Mesothelial cell of epicardium (in vitro differentiated cells): ENCODE measurements around the gene TGFBR3. TPM values are rescaled to one million over a fixed set of nuclear protein-coding genes. Genes with fewer than 3 reads are reported as not detected.

Source experiments
- DNase-seq, 2 experiments: peaks; one replicate each; pipeline ENCODE4 v3.0.0; 2021; ENCODE audit warnings: low spot score in 2 of 2; ENCODE audit not compliant: unreplicated experiment in 2 of 2
- H3K27ac Mint-ChIP-seq: 2 replicates; pipeline ENCODE4 v1.8.0; 2021; ENCODE audit warnings: mixed read lengths
- H3K27me3 Mint-ChIP-seq: 2 replicates; pipeline ENCODE4 v1.8.0; 2021; ENCODE audit warnings: low read depth, mixed read lengths
- H3K36me3 Mint-ChIP-seq: 2 replicates; pipeline ENCODE4 v1.8.0; 2021; ENCODE audit warnings: mixed read lengths
- H3K4me1 Mint-ChIP-seq: 2 replicates; pipeline ENCODE4 v1.8.0; 2021; ENCODE audit warnings: mixed read lengths
- H3K4me3 Mint-ChIP-seq: 2 replicates; pipeline ENCODE4 v1.8.0; 2021; ENCODE audit warnings: mild to moderate bottlenecking, moderate library complexity, mixed read lengths
- H3K9me3 Mint-ChIP-seq: 2 replicates; pipeline ENCODE4 v1.8.0; 2021; ENCODE audit warnings: mixed read lengths
- CTCF ChIP-seq: fragments of 200-600 bp; sonication (generic); IDR thresholded peaks from one replicate; pipeline ENCODE4 v1.5.0; 2021; ENCODE audit warnings: antibody characterized with exemption; ENCODE audit not compliant: unreplicated experiment
- total RNA-seq: library from RNA; stranded (reverse); gene quantifications from 3 replicates; pipeline ENCODE4 v1.2.1, GENCODE V29; 2021

The TGFBR3 gene
- total RNA-seq, 1 donor from 2014 or later, result 20.7 TPM

DNA sequence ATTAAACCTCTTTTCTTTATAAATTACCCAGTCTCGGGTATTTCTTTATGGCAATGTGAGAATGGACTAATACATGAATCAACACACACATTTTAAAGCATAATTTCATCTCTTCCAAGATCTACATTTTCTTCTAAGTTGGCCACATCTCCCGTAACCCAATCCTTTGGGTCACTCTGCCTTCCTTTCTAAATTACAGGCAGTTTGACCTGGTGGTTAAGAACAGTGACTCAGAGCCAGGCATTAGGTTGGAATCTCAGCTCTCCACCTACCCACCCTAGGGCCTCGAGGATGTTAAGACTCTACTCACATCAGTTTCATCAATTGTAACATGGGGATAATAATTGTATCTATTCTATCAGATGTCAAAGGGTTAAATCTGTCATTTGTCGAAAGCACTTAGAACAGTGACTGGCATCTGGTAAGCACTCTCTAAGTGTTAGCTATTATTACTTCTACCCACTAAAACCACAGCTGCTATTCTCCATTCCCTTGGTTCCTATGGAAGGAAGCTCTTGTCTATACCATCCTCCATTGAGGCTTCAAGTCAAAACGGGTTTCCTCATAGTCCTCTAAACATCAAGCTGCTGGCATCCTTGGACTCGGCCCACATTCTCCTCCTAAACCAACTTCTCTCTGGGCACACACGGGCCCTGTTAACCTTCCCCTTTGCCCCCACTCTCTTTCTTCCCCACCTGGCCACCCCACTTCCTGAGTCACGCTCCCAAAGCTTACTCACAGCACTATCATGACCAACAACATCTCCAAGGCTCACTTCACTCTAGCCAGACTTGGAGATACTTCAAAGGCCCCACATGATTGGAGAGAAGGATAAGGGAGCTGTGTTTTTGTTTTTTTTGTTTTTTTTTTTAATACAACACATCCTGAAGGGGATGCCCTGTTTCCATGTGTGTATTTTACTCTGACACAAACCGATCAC lies 116.9 kb downstream of the TGFBR3 start:
- no peak for TF ChIP-seq CTCF
- H3K4me3 Mint-ChIP-seq, result no peak overlapping the region
- DNase-seq, result no peak
- H3K4me1 Mint-ChIP-seq, result no peaks in the 10 kb centered on the region
- H3K9me3 Mint-ChIP-seq, result no peaks in the 10 kb centered on the region
- H3K27ac Mint-ChIP-seq, result no peak overlapping the region
- H3K36me3 Mint-ChIP-seq, result no peaks in the 10 kb centered on the region
- no peaks in the 10 kb centered on the region for H3K27me3 Mint-ChIP-seq

DNA sequence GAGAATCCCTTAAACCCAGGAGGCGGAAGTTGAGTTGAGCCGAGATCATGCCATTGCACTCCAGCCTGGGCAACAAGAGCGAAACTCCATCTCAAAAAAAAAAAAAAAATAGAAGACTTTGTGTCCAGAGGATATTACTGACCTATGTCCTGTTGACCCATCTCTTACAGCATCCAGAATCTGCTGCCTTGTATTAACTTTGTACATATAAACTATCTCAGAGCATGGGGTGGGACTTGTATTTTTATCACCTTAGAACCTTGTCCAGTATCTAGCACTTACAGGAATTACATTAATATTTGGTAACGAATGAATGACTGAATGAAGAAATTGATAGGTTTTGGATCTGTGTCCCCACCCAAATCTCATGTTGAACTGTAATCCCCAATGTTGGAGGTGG lies 117.8 kb downstream of the TGFBR3 start:
- H3K36me3 Mint-ChIP-seq, result no peaks in the 10 kb centered on the region
- H3K4me1 Mint-ChIP-seq, result no peaks in the 10 kb centered on the region
- DNase-seq, result no peak
- no peaks in the 10 kb centered on the region for H3K9me3 Mint-ChIP-seq
- no peak for TF ChIP-seq CTCF
- H3K4me3 Mint-ChIP-seq, result no peak overlapping the region
- no peaks in the 10 kb centered on the region for H3K27me3 Mint-ChIP-seq
- no peak overlapping the region for H3K27ac Mint-ChIP-seq

DNA sequence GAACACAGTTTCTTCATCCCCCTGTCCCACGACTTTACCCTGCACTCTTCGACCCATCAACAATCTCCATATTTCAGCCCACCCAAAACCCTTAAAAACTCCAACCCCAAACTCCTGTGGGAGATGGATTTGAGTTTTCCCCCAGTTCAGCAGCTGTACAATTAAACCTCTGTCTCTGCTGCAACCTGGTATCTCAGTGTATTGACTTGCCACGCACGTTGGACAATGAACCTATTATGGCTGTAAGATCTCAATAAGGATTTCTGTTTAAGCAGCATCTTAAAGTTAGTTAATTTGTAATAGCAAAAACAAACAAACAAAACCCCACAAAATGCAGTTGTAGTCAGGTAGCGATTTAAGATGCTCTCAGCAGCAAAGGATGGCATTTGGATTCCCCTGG lies 119.1 kb downstream of the TGFBR3 start:
- H3K27ac Mint-ChIP-seq, result no peak overlapping the region
- TF ChIP-seq CTCF, result no peak
- H3K9me3 Mint-ChIP-seq, result no peaks in the 10 kb centered on the region
- H3K4me1 Mint-ChIP-seq, result peaks cover 4% of the 10 kb centered on the region
- no peak for DNase-seq
- H3K4me3 Mint-ChIP-seq, result no peak overlapping the region
- no peaks in the 10 kb centered on the region for H3K27me3 Mint-ChIP-seq
- no peaks in the 10 kb centered on the region for H3K36me3 Mint-ChIP-seq

- H3K4me1 Mint-ChIP-seq, result peaks cover 7% of the 10 kb centered on the region
- no peak for TF ChIP-seq CTCF
- no peak overlapping the region for H3K4me3 Mint-ChIP-seq
- H3K27ac Mint-ChIP-seq, result no peak overlapping the region
- no peak for DNase-seq
- H3K36me3 Mint-ChIP-seq, result no peaks in the 10 kb centered on the region
- no peaks in the 10 kb centered on the region for H3K9me3 Mint-ChIP-seq
- H3K27me3 Mint-ChIP-seq, result no peaks in the 10 kb centered on the region
Measured at GRCh38 chr1:91765880-91766443, 120.0 kb downstream of the TGFBR3 start.

- peaks cover 7% of the 10 kb centered on the region for H3K4me1 Mint-ChIP-seq
- TF ChIP-seq CTCF, result no peak
- no peak for DNase-seq
- H3K27me3 Mint-ChIP-seq, result no peaks in the 10 kb centered on the region
- H3K27ac Mint-ChIP-seq, result no peak overlapping the region
- no peaks in the 10 kb centered on the region for H3K36me3 Mint-ChIP-seq
- no peaks in the 10 kb centered on the region for H3K9me3 Mint-ChIP-seq
- H3K4me3 Mint-ChIP-seq, result no peak overlapping the region
Measured at GRCh38 chr1:91765293-91765692, 120.7 kb downstream of the TGFBR3 start.
